Measurements from ENCODE around the gene SEMA3F. TPM values are rescaled to one million over a fixed set of nuclear protein-coding genes. Genes with fewer than 3 reads are reported as not detected.

The SEMA3F gene
- total and polyA plus RNA-seq, 2 of the 4 experiments (the other 2 are of a cell fraction) = 7.3 to 23.3 TPM

DNA sequence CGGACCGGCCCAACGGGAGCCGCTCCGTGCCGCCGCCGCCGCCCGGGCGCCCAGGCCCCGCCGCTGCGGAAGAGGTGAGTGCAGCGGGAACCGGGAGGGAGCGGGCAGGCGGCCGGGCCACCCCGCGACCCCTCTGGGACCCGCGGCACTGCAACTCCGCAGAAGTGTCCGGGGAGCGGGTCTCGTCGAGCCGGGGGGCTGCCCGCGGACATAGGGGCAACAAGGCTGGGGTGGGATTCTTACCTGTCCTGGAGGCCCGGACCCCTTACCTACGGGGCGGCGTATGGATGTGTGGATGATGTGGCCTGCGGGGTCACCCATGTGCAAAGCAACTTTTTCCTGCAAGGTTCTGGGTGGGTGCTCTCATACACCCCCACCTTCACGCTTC is 361 bp downstream of the SEMA3F start:
- in situ Hi-C loops (cut with MboI; ENCODE audit: low sequenced_read_pairs) (no loop called here), intact Hi-C loops (cut with micrococcal nuclease) (loop anchor here (1.0 kb wide), 2 partner anchors 33 to 34 kb away; no protein-coding TSS in a partner anchor), dilution Hi-C loops (cut with HindIII; ENCODE audit: low sequenced_read_pairs, unreplicated experiment) (no loop called here)
- BruUV-seq (replicated peaks) = no TSS peak
- POLR2A ChIA-PET (ENCODE audit: unreplicated experiment) = no interaction called here
- 0 out of 2 replicates have a peak, but pooled peaks cover 4% of the 10 kb centered on the region for H3K36me3 ChIP-seq (ENCODE audit: control insufficient read depth, insufficient read depth, low read length)
- peaks cover 8 to 41% of the 10 kb centered on the region in 2 experiments; a peak in 3 of 4 replicates for H3K79me1 ChIP-seq (ENCODE audit: low read depth in 1 of 2, low read length in 2 of 2)
- no peak overlapping the region for H4K5ac ChIP-seq (ENCODE audit: low read depth, low read length)
- H3K56ac ChIP-seq (ENCODE audit: extremely low read depth, insufficient read depth, low read length) = no peak overlapping the region
- peak overlapping the region; percentile 45 for H3K4me3 ChIP-seq (ENCODE audit: insufficient read depth, low read depth, low read length)
- H3K27me3 ChIP-seq (ENCODE audit: control insufficient read depth, insufficient read depth, low read length) = peaks cover 7% of the 10 kb centered on the region; the same call in 1 of the 2 replicates
- peak overlapping the region; percentile 90 for H2AFZ ChIP-seq (replicated peaks; ENCODE audit: low read length, poor library complexity)
- 0 out of 2 replicates have a peak overlapping the region, but pooled peaks have one; percentile 8 for H2BK120ac ChIP-seq (ENCODE audit: low read depth, low read length)
- H2BK20ac ChIP-seq (ENCODE audit: low read depth, low read length) = no peak overlapping the region
- H3K9me1 ChIP-seq (ENCODE audit: insufficient read depth, low read length) = 0 out of 2 replicates have a peak, but pooled peaks cover 2% of the 10 kb centered on the region
- no peak overlapping the region; the same call in 1 of the 2 replicates for H2AK5ac ChIP-seq (ENCODE audit: low read depth, low read length)
- H4K20me1 ChIP-seq (ENCODE audit: insufficient read depth, low read length) = 0 out of 2 replicates have a peak, but pooled peaks cover 4% of the 10 kb centered on the region
- peak overlapping the region; percentile 84 for H3K4me2 ChIP-seq (ENCODE audit: low read depth, low read length)
- peak overlapping the region; percentile 87; the same call in 1 of the 2 replicates for H3K23ac ChIP-seq (ENCODE audit: low read depth, low read length)
- peak overlapping the region; percentile 19 for H2BK5ac ChIP-seq (ENCODE audit: low read depth, low read length, poor library complexity, severe bottlenecking)
- H2AK9ac ChIP-seq (replicated peaks; ENCODE audit: low read depth, low read length, poor library complexity) = peak overlapping the region; percentile 98
- 0 out of 2 replicates have a peak overlapping the region, but pooled peaks have one; percentile 55 for H4K91ac ChIP-seq (ENCODE audit: insufficient read depth, low read depth, low read length)
- CTCF ChIA-PET = interaction anchor here (2.4 kb wide), 1 partner anchor 34 kb away, joined by 6 read pairs; no protein-coding TSS in a partner anchor
- H3K18ac ChIP-seq (ENCODE audit: low read depth, low read length) = no peak overlapping the region
- no peak for DNase-seq
- H3K9ac ChIP-seq (ENCODE audit: low read depth, low read length) = peak overlapping the region; percentile 72
- ATAC-seq (ENCODE audit: low read depth) = no peak; the same call in 1 of the 2 replicates
- peak overlapping the region; percentile 2; the same call in 1 of the 2 replicates for H3K27ac ChIP-seq (ENCODE audit: insufficient read depth, low read length)
- H3K4me1 ChIP-seq (ENCODE audit: control insufficient read depth, insufficient read depth, low read length) = peaks cover 19% of the 10 kb centered on the region
- WGBS, 2 experiments (ENCODE audit: extremely low coverage in 2 of 2, insufficient read length in 1 of 2) = 0% methylated on average over 17 of the region's 37 CpGs; no CpG with 5 or more reads in 1 of the 2 experiments
- H3K4ac ChIP-seq (ENCODE audit: low read depth, low read length) = peak overlapping the region; percentile 98
- no peaks in the 10 kb centered on the region for H3K9me3 ChIP-seq (ENCODE audit: control insufficient read depth, insufficient read depth, low read length)
- no peak overlapping the region for H2BK15ac ChIP-seq (ENCODE audit: low read depth, low read length)
- peak overlapping the region in 1 of 2 experiments; percentile 31; a peak in 2 of 4 replicates for H4K8ac ChIP-seq (ENCODE audit: low read depth in 2 of 2, low read length in 2 of 2)
- peak overlapping the region; percentile 89; the same call in 1 of the 2 replicates for H3K14ac ChIP-seq (replicated peaks; ENCODE audit: low read depth, low read length)
- no peak for TF ChIP-seq CHD1 (IDR thresholded peaks at IDR 0.05; ENCODE audit: low read depth, low read length)
- no peak for TF ChIP-seq MAZ (IDR thresholded peaks at IDR 0.05; ENCODE audit: borderline replicate concordance, low read depth, low read length)
- no peak for TF ChIP-seq NFE2L2 (IDR thresholded peaks at IDR 0.05; ENCODE audit: low read depth, low read length)
- no peak for TF ChIP-seq RCOR1 (IDR thresholded peaks at IDR 0.05; ENCODE audit: insufficient replicate concordance, low read length)
- TF ChIP-seq CEBPB (IDR thresholded peaks at IDR 0.05; ENCODE audit: low read depth, low read length) = no peak
- TF ChIP-seq, protein P1, sequence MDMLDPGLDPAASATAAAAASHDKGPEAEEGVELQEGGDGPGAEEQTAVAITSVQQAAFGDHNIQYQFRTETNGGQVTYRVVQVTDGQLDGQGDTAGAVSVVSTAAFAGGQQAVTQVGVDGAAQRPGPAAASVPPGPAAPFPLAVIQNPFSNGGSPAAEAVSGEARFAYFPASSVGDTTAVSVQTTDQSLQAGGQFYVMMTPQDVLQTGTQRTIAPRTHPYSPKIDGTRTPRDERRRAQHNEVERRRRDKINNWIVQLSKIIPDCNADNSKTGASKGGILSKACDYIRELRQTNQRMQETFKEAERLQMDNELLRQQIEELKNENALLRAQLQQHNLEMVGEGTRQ (IDR thresholded peaks at IDR 0.05; ENCODE audit: low read depth, low read length) = no peak
- TF ChIP-seq RAD21 (IDR thresholded peaks at IDR 0.05; ENCODE audit: low read length) = no peak
- TF ChIP-seq, protein P2, sequence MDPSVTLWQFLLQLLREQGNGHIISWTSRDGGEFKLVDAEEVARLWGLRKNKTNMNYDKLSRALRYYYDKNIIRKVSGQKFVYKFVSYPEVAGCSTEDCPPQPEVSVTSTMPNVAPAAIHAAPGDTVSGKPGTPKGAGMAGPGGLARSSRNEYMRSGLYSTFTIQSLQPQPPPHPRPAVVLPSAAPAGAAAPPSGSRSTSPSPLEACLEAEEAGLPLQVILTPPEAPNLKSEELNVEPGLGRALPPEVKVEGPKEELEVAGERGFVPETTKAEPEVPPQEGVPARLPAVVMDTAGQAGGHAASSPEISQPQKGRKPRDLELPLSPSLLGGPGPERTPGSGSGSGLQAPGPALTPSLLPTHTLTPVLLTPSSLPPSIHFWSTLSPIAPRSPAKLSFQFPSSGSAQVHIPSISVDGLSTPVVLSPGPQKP (IDR thresholded peaks at IDR 0.05; ENCODE audit: borderline replicate concordance, low read depth, low read length) = no peak
- TF ChIP-seq POLR2A (IDR thresholded peaks at IDR 0.05; ENCODE audit: low read depth, low read length) = no peak
- TF ChIP-seq FOS (IDR thresholded peaks at IDR 0.05; ENCODE audit: low read depth, low read length) = no peak
- no peak for TF ChIP-seq RFX5 (IDR thresholded peaks at IDR 0.05; ENCODE audit: low read depth, low read length)
- no peak for TF ChIP-seq MAFK (IDR thresholded peaks at IDR 0.05; ENCODE audit: low read depth, low read length)
- TF ChIP-seq MXI1 (IDR thresholded peaks at IDR 0.05; ENCODE audit: borderline replicate concordance, low read depth, low read length) = no peak
- no peak for TF ChIP-seq BHLHE40 (IDR thresholded peaks at IDR 0.05; ENCODE audit: low read depth, low read length)
- TF ChIP-seq, protein P3, sequence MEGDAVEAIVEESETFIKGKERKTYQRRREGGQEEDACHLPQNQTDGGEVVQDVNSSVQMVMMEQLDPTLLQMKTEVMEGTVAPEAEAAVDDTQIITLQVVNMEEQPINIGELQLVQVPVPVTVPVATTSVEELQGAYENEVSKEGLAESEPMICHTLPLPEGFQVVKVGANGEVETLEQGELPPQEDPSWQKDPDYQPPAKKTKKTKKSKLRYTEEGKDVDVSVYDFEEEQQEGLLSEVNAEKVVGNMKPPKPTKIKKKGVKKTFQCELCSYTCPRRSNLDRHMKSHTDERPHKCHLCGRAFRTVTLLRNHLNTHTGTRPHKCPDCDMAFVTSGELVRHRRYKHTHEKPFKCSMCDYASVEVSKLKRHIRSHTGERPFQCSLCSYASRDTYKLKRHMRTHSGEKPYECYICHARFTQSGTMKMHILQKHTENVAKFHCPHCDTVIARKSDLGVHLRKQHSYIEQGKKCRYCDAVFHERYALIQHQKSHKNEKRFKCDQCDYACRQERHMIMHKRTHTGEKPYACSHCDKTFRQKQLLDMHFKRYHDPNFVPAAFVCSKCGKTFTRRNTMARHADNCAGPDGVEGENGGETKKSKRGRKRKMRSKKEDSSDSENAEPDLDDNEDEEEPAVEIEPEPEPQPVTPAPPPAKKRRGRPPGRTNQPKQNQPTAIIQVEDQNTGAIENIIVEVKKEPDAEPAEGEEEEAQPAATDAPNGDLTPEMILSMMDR (conservative IDR thresholded peaks at IDR 0.05; ENCODE audit: low read depth, low read length) = no peak
